ENCODE data around the gene LRRC36.

The LRRC36 gene

GRCh38 chr16:67432506-67432890, 105.9 kb downstream of the LRRC36 start:
- TF ChIP-seq, protein P1, sequence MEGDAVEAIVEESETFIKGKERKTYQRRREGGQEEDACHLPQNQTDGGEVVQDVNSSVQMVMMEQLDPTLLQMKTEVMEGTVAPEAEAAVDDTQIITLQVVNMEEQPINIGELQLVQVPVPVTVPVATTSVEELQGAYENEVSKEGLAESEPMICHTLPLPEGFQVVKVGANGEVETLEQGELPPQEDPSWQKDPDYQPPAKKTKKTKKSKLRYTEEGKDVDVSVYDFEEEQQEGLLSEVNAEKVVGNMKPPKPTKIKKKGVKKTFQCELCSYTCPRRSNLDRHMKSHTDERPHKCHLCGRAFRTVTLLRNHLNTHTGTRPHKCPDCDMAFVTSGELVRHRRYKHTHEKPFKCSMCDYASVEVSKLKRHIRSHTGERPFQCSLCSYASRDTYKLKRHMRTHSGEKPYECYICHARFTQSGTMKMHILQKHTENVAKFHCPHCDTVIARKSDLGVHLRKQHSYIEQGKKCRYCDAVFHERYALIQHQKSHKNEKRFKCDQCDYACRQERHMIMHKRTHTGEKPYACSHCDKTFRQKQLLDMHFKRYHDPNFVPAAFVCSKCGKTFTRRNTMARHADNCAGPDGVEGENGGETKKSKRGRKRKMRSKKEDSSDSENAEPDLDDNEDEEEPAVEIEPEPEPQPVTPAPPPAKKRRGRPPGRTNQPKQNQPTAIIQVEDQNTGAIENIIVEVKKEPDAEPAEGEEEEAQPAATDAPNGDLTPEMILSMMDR (IDR thresholded peaks at IDR 0.05; ENCODE audit: borderline replicate concordance, insufficient read depth, low read depth, low read length) = no peak

DNA sequence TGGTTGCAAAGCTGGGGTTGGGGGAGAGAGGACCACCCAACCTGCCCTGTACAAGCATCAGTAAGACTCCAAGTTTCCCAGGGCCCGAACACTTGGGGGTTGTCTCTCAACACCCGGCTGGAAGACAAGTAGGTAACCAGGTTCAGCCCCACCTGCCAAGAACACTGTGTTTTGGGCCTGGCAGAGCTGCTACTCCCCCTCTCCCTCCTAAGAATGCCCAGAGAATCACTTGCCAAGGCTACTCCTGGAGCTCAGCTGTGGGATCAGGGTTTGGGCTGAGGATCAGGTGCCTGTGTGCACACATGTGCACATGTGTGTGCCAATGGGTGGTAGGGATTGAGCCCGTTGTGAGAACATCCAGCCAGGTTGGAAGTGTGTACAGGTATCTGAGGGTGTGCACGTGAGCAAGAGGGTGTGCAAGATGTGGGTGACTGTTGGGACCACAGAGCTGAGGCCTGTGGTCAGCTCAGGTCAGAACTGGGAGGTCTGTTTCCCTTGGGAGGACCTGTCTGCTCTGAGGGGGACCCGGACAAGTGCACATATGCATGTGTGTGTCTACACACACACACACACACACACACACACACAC, 106.6 kb downstream of the LRRC36 start:
- TF ChIP-seq, protein P1 (IDR thresholded peaks at IDR 0.05; ENCODE audit: borderline replicate concordance, insufficient read depth, low read depth, low read length) = no peak
- H3K4me3 ChIP-seq (ENCODE audit: low read depth, low read length) = no peak overlapping the region

More at GRCh38 chr16:67432506-67432890, 105.9 kb downstream of the LRRC36 start:
- H3K4me3 ChIP-seq (ENCODE audit: low read depth, low read length) = no peak overlapping the region

All from GM12875 (cell line).